ENCODE results near the gene NLRC5.
"Not testable (repeated sequence)": the region's sequence is repeated elsewhere in the genome, so short reads cannot be mapped to it uniquely, and the experiment has no call there.

Gene NLRC5

DNA sequence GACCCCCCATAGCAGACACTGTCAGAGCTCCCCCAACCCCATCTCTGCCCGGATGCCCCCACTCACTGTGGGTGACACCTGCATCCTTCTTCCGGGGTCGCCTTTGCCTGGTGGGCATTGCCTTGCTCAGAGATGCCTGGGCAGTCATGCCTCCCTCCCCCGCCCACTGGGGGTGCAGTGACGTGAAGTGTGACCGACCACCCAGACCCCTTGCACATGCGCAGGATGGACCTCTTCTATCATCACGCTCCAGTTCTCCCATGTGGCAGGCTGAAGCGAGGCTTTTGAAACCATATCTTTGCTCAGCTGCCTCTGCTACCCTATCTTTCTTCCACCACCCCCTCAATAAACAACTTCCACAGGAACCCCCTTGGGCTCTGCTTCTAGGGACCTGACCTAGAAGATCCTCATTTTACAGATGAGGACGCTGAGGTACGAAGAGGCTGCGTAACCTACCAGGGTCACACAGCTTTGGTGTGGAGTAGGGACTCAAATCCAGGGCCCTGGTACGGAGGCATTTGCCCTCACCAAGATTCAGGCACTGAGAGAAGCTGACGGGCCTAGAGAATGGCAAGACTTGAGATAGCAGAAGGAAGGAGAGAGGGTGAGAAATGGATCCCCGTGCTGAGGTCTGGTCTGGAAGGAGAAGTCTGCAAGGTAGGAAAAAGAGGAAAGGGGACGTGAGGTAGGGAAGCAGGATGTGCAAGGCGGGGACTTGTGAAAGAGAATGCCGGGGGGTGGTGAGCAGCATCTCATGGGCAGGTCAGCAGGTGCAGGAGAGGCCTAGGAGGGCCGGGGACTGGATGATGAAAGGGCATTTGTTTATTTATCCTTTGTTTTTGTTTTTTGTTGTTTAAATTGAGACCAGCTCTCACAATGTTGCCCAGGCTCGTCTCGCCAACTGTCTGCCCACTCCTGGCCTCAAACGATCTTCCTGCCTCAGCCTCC, 14.4 kb downstream of the NLRC5 start:
- Histone ChIP-seq H3K27ac (ENCODE audit: low read depth, low read length) (no peak overlapping the region), H3K79me2 (ENCODE audit: control insufficient read depth, insufficient read depth, low read length, unreplicated experiment) (peaks cover 57% of the 10 kb centered on the region), H3K4me3 (ENCODE audit: low read depth, low read length) (no peak overlapping the region), H3K36me3 (ENCODE audit: insufficient read depth, low read length) (peaks cover 11% of the 10 kb centered on the region; the same call in 1 of the 2 replicates), H2AFZ (ENCODE audit: low read length, unreplicated experiment) (no peak overlapping the region), H3K27me3 (ENCODE audit: insufficient read depth, low read length) (no peaks in the 10 kb centered on the region), H3K4me1 (ENCODE audit: control insufficient read depth, insufficient read depth, low read length, unreplicated experiment) (peaks cover 29% of the 10 kb centered on the region)

DNA sequence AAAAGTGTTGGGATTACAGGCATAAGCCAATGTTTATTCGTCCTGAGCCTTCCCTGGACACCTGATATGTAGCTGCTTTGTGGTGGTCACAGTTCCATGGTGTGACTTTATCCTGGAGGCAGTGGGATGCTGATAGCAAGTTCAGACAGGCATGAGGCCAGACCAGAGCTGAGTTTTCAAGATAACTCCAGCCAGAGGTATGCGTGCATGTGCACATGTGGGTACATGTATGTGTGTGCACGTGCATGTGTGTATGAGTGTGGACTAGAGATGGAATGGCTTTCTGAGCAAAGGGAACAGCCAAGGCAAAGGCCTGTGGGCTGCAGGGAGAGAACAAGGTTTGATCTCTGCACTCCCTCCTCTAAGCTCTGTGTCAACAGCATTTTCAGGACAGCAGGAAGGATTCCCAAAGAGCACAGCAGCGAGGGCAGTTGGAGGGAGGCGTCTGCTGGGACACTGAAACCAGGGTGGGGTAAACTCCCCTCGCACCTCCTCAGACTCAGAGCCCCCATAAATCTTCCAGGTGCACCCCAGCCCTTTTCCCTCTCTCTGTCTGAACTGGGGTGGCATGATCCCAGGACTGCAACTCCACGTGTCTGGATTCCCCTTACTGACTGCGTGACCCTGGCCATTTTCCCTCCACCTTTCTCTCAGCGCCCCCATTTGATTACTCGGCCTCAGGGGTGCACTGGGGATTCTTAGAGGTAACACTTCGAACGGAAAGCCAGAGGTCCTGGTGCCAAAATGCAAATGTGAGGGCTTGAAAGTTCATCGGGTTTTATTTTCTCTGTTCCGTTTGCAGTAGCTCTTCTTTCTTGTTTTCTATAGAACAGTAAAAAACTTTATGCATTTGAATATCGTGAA, 15.3 kb downstream of the NLRC5 start:
- H2AFZ ChIP-seq (ENCODE audit: low read length, unreplicated experiment): no peak overlapping the region
- no peak overlapping the region for H3K27ac ChIP-seq (ENCODE audit: low read depth, low read length)
- peaks cover 11% of the 10 kb centered on the region; the same call in 1 of the 2 replicates for H3K36me3 ChIP-seq (ENCODE audit: insufficient read depth, low read length)
- no peak overlapping the region for H3K4me3 ChIP-seq (ENCODE audit: low read depth, low read length)
- H3K79me2 ChIP-seq (ENCODE audit: control insufficient read depth, insufficient read depth, low read length, unreplicated experiment): peaks cover 53% of the 10 kb centered on the region
- peaks cover 20% of the 10 kb centered on the region for H3K4me1 ChIP-seq (ENCODE audit: control insufficient read depth, insufficient read depth, low read length, unreplicated experiment)
- H3K27me3 ChIP-seq (ENCODE audit: insufficient read depth, low read length): no peaks in the 10 kb centered on the region

DNA sequence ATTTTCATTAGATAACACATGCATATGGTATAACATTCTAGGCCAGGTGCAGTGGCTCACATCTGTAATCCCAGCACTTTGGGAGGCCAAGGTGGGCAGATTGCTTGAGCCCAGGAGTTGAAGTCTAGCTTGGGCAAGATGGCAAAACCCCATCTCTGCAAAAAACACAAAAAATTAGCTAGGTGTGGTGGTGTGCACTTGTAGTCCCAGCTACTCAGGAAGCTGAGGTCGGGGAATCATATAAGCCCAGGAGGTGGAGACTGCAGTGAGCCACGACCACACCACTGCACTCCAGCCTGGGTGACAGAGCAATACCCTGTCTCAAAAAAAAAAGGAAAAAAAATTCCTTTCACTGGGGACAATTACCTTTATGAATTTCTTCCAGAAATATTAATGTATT, 16.2 kb downstream of the NLRC5 start:
- Histone ChIP-seq H3K79me2 (ENCODE audit: control insufficient read depth, insufficient read depth, low read length, unreplicated experiment) (peaks cover 57% of the 10 kb centered on the region), H3K36me3 (ENCODE audit: insufficient read depth, low read length) (peaks cover 11% of the 10 kb centered on the region; the same call in 1 of the 2 replicates), H3K4me1 (ENCODE audit: control insufficient read depth, insufficient read depth, low read length, unreplicated experiment) (peaks cover 11% of the 10 kb centered on the region)
- H3K27ac ChIP-seq (ENCODE audit: low read depth, low read length); H2AFZ ChIP-seq (ENCODE audit: low read length, unreplicated experiment); H3K4me3 ChIP-seq (ENCODE audit: low read depth, low read length); H3K27me3 ChIP-seq (ENCODE audit: insufficient read depth, low read length): not testable (repeated sequence)

DNA sequence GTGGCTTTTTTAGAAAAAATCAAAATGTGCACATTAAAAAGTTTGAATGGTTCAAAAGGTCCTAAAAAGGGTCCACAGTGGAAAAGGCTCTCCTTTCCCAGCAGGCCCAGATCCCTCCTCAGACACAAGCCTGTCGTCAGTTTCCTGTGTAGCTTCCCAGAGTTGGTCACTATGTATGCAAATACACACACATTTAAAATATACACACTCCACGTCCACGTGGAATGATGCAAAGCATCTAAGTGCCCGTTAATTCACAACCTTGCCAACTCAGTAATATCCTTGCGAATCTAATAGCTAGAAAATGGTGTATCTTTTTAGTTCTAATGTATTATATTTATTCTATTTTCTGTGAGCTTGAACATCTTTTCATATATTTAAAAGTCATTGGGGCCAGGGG, 17.7 kb downstream of the NLRC5 start:
- Histone ChIP-seq H3K4me3 (ENCODE audit: low read depth, low read length) (no peak overlapping the region), H3K4me1 (ENCODE audit: control insufficient read depth, insufficient read depth, low read length, unreplicated experiment) (peaks cover 12% of the 10 kb centered on the region), H3K27me3 (ENCODE audit: insufficient read depth, low read length) (no peaks in the 10 kb centered on the region), H3K79me2 (ENCODE audit: control insufficient read depth, insufficient read depth, low read length, unreplicated experiment) (peaks cover 58% of the 10 kb centered on the region), H3K27ac (ENCODE audit: low read depth, low read length) (no peak overlapping the region), H3K36me3 (ENCODE audit: insufficient read depth, low read length) (0 out of 2 replicates have a peak, but pooled peaks cover 5% of the 10 kb centered on the region), H2AFZ (ENCODE audit: low read length, unreplicated experiment) (no peak overlapping the region)

DNA sequence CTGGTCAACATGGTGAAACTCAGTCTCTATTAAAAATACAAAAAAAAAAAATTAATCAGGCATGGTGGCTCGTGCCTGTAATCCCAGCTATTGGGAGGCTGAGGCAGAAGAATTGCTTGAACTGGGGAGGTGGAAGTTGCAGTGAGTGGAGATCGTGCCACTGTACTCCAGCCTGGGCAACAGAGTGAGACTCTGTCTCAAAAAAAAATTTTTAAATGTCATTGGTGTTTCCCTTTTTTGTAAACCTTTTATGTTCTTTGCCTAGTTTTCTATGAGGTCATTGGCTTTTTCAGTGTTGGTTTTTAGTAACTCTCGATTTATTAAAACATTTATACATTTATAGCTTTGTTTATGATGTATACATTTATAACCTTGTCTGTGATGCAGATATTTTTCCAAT, 18.2 kb downstream of the NLRC5 start:
- Histone ChIP-seq H3K79me2 (ENCODE audit: control insufficient read depth, insufficient read depth, low read length, unreplicated experiment) (peaks cover 60% of the 10 kb centered on the region), H3K27me3 (ENCODE audit: insufficient read depth, low read length) (no peaks in the 10 kb centered on the region), H3K36me3 (ENCODE audit: insufficient read depth, low read length) (0 out of 2 replicates have a peak, but pooled peaks cover 5% of the 10 kb centered on the region), H3K27ac (ENCODE audit: low read depth, low read length) (no peak overlapping the region), H3K4me1 (ENCODE audit: control insufficient read depth, insufficient read depth, low read length, unreplicated experiment) (peaks cover 17% of the 10 kb centered on the region), H3K4me3 (ENCODE audit: low read depth, low read length) (no peak overlapping the region), H2AFZ (ENCODE audit: low read length, unreplicated experiment) (no peak overlapping the region)

DNA sequence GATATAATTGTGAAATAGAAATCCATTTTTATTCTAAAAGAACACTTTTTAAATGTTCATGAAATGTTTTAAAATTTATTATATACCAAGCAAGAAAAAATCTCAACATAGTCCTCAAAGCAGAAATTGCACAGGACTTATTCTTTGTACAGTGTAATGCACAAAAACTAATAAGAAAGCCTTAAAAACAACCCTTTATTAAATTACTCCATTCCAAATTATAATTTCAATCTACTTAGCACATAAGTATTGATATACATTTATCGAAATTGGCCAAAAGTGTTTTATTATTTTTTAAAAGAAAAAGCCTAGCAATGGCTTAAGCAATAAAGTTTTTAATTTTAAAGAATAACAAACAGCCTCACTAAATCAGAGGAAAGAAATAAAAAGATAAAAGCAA, 19.1 kb downstream of the NLRC5 start:
- Histone ChIP-seq H3K27ac (ENCODE audit: low read depth, low read length) (no peak overlapping the region), H2AFZ (ENCODE audit: low read length, unreplicated experiment) (no peak overlapping the region), H3K27me3 (ENCODE audit: insufficient read depth, low read length) (no peaks in the 10 kb centered on the region), H3K4me3 (ENCODE audit: low read depth, low read length) (no peak overlapping the region), H3K36me3 (ENCODE audit: insufficient read depth, low read length) (0 out of 2 replicates have a peak, but pooled peaks cover 5% of the 10 kb centered on the region), H3K4me1 (ENCODE audit: control insufficient read depth, insufficient read depth, low read length, unreplicated experiment) (peaks cover 26% of the 10 kb centered on the region), H3K79me2 (ENCODE audit: control insufficient read depth, insufficient read depth, low read length, unreplicated experiment) (peaks cover 58% of the 10 kb centered on the region)

DNA sequence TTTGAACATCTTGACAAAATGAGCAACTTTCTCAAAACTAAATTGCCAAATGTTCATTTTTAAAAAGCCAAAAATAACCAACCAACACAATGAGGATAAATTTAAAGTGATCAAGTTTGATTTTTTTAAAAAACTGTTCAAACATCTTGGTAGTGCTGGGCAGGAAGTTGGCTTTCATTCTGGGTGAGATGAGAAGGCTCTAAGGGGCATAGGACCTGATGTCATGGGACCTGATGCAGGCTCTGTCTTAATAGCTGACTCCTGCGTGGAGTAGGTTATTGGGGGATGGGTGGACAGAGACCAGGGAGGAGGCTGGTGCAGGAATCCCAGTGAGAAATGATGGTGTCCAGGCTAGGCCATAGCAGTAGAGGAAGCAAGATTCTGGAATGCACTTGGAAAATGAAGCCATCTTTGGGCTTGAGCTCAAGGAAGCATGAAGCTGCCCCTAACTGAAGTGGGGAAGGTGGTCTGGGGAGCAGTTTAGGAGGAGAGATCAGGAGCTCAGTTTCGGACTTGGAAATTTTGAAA, 20.4 kb downstream of the NLRC5 start:
- H3K79me2 ChIP-seq (ENCODE audit: control insufficient read depth, insufficient read depth, low read length, unreplicated experiment): peaks cover 60% of the 10 kb centered on the region
- H3K4me3 ChIP-seq (ENCODE audit: low read depth, low read length): no peak overlapping the region
- H3K27me3 ChIP-seq (ENCODE audit: insufficient read depth, low read length): no peaks in the 10 kb centered on the region
- 0 out of 2 replicates have a peak, but pooled peaks cover 3% of the 10 kb centered on the region for H3K36me3 ChIP-seq (ENCODE audit: insufficient read depth, low read length)
- no peak overlapping the region for H3K27ac ChIP-seq (ENCODE audit: low read depth, low read length)
- no peak overlapping the region for H2AFZ ChIP-seq (ENCODE audit: low read length, unreplicated experiment)
- peaks cover 34% of the 10 kb centered on the region for H3K4me1 ChIP-seq (ENCODE audit: control insufficient read depth, insufficient read depth, low read length, unreplicated experiment)

DNA sequence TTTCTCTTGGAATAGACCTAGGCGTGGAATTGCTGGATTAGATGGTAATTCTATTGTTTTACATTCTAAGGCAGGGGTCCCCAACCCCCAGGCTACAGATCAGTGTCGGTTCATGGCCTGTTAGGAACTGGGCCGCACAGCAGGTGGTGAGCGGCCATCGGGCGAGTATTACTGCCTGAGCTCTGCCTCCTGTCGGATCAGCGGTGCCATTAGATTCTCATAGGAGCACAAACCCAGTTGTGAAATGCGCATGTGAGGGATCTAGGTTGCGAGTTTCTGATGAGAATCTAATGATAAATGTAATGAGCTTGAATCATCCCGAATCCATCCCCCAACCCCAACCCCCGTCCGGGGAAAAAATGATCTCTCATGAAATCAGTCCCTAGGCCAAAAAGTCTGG, 23.0 kb downstream of the NLRC5 start:
- H3K36me3 ChIP-seq (ENCODE audit: insufficient read depth, low read length): peaks cover 9% of the 10 kb centered on the region
- H3K79me2 ChIP-seq (ENCODE audit: control insufficient read depth, insufficient read depth, low read length, unreplicated experiment): peaks cover 66% of the 10 kb centered on the region
- H2AFZ ChIP-seq (ENCODE audit: low read length, unreplicated experiment): no peak overlapping the region
- H3K4me3 ChIP-seq (ENCODE audit: low read depth, low read length): no peak overlapping the region
- H3K4me1 ChIP-seq (ENCODE audit: control insufficient read depth, insufficient read depth, low read length, unreplicated experiment): peaks cover 34% of the 10 kb centered on the region
- peak overlapping the region; percentile 84 for H3K27ac ChIP-seq (ENCODE audit: low read depth, low read length)
- H3K27me3 ChIP-seq (ENCODE audit: insufficient read depth, low read length): no peaks in the 10 kb centered on the region

DNA sequence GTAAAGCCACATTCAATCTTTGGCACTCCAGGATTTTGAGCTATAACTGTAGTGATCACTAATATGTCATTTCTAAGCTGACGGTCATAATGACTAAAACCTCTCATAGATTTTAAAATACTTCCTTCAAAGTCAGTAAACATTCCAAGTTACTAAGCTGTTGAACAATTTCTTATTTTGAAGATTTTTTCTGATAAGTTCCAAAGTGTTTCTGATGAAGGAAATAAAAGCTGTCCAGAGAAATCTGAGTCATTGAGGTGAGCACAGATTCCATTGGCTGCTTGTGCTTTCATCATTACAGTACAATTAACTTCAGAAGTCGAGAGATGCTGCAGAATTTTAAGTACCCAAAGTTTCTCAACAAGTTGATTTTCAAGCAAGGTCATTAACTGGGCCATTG, 23.9 kb downstream of the NLRC5 start:
- Histone ChIP-seq H2AFZ (ENCODE audit: low read length, unreplicated experiment) (no peak overlapping the region), H3K27ac (ENCODE audit: low read depth, low read length) (peak overlapping the region; percentile 84), H3K4me3 (ENCODE audit: low read depth, low read length) (0 out of 2 replicates have a peak overlapping the region, but pooled peaks have one; percentile 15), H3K4me1 (ENCODE audit: control insufficient read depth, insufficient read depth, low read length, unreplicated experiment) (peaks cover 30% of the 10 kb centered on the region), H3K27me3 (ENCODE audit: insufficient read depth, low read length) (no peaks in the 10 kb centered on the region), H3K79me2 (ENCODE audit: control insufficient read depth, insufficient read depth, low read length, unreplicated experiment) (peaks cover 70% of the 10 kb centered on the region), H3K36me3 (ENCODE audit: insufficient read depth, low read length) (peaks cover 18% of the 10 kb centered on the region)

DNA sequence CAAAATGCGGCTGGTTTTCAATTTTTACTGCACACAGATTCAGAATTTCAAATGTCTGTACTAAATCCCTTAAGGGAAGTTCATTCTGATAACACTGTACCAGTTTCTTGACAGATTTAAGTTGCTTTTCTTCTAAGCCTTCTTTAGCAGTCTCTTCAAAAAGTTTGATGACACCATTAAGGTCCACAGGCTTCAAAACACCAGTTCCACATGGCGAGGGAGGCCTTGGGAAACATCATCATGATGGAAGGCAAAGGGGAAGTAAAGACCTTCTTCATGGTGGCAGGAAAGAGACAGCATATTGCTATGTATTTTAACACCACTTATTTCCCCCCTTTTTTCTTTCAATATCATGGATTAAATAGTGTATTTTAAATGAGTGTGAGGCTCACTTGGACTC, 24.5 kb downstream of the NLRC5 start:
- Histone ChIP-seq H3K36me3 (ENCODE audit: insufficient read depth, low read length) (peaks cover 23% of the 10 kb centered on the region), H3K27me3 (ENCODE audit: insufficient read depth, low read length) (no peaks in the 10 kb centered on the region), H2AFZ (ENCODE audit: low read length, unreplicated experiment) (no peak overlapping the region), H3K4me1 (ENCODE audit: control insufficient read depth, insufficient read depth, low read length, unreplicated experiment) (peaks cover 30% of the 10 kb centered on the region), H3K4me3 (ENCODE audit: low read depth, low read length) (peak overlapping the region; percentile 15; the same call in 1 of the 2 replicates), H3K79me2 (ENCODE audit: control insufficient read depth, insufficient read depth, low read length, unreplicated experiment) (peaks cover 65% of the 10 kb centered on the region), H3K27ac (ENCODE audit: low read depth, low read length) (peak overlapping the region; percentile 84)

Data from ACC112 (cell line).